ENCODE data around the gene KCNMA1.

KCNMA1 gene

GRCh38 chr10:77252380-77253146, 385.0 kb downstream of the KCNMA1 start:
- no peak for DNase-seq

GRCh38 chr10:77251297-77252013, 386.2 kb downstream of the KCNMA1 start:
- DNase-seq = peak; percentile 59

- no peak for DNase-seq
Observed at GRCh38 chr10:77249901-77250459, 387.6 kb downstream of the KCNMA1 start.

GRCh38 chr10:77248104-77248790, 389.4 kb downstream of the KCNMA1 start:
- no peak for DNase-seq

GRCh38 chr10:77247031-77247990, 390.3 kb downstream of the KCNMA1 start:
- no peak for DNase-seq

- no peak for DNase-seq
Observed at GRCh38 chr10:77245953-77246352, 391.7 kb downstream of the KCNMA1 start.

GRCh38 chr10:77244746-77245145, 392.9 kb downstream of the KCNMA1 start:
- no peak for DNase-seq

- no peak for DNase-seq
Observed at GRCh38 chr10:77244286-77244685, 393.3 kb downstream of the KCNMA1 start.

- no peak for DNase-seq
Observed at GRCh38 chr10:77241350-77241725, 396.3 kb downstream of the KCNMA1 start.

GRCh38 chr10:77240706-77241349, 396.8 kb downstream of the KCNMA1 start:
- no peak for DNase-seq

GRCh38 chr10:77240041-77240652, 397.5 kb downstream of the KCNMA1 start:
- DNase-seq = no peak

- DNase-seq = no peak
Observed at GRCh38 chr10:77237120-77237519, 400.5 kb downstream of the KCNMA1 start.

GRCh38 chr10:77236700-77237099, 400.9 kb downstream of the KCNMA1 start:
- DNase-seq = no peak

GRCh38 chr10:77236029-77236428, 401.6 kb downstream of the KCNMA1 start:
- no peak for DNase-seq

GRCh38 chr10:77234599-77234998, 403.0 kb downstream of the KCNMA1 start:
- no peak for DNase-seq

GRCh38 chr10:77233466-77233865, 404.1 kb downstream of the KCNMA1 start:
- DNase-seq = no peak

GRCh38 chr10:77231884-77232610, 405.6 kb downstream of the KCNMA1 start:
- no peak for DNase-seq

- DNase-seq = no peak
Observed at GRCh38 chr10:77231375-77231774, 406.2 kb downstream of the KCNMA1 start.

GRCh38 chr10:77230194-77230593, 407.4 kb downstream of the KCNMA1 start:
- DNase-seq = no peak

- no peak for DNase-seq
Observed at GRCh38 chr10:77229704-77230103, 407.9 kb downstream of the KCNMA1 start.

- no peak for DNase-seq
Observed at GRCh38 chr10:77228559-77228958, 409.0 kb downstream of the KCNMA1 start.
